Glutamatergic neuron (in vitro differentiated cells): ENCODE data around the gene EML2. TPM values are rescaled to one million over a fixed set of nuclear protein-coding genes. Genes with fewer than 3 reads are reported as not detected.

Source experiments
- DNase-seq: peaks from one replicate; pipeline ENCODE4 v3.0.0; 2022
- H3K27ac Mint-ChIP-seq: one replicate; pipeline ENCODE4 v1.8.0; 2020; ENCODE audit warnings: mild to moderate bottlenecking, mixed read lengths, inconsistent platforms; ENCODE audit not compliant: unreplicated experiment
- H3K27me3 Mint-ChIP-seq: one replicate; pipeline ENCODE4 v1.8.0; 2020; ENCODE audit warnings: mild to moderate bottlenecking, moderate library complexity, mixed read lengths, inconsistent platforms; ENCODE audit not compliant: unreplicated experiment
- H3K36me3 Mint-ChIP-seq: one replicate; pipeline ENCODE4 v1.8.0; 2020; ENCODE audit warnings: mild to moderate bottlenecking, mixed read lengths, inconsistent platforms; ENCODE audit not compliant: unreplicated experiment
- H3K4me1 Mint-ChIP-seq: one replicate; pipeline ENCODE4 v1.8.0; 2020; ENCODE audit warnings: mild to moderate bottlenecking, low read depth, mixed read lengths, inconsistent platforms; ENCODE audit not compliant: unreplicated experiment
- H3K4me3 Mint-ChIP-seq: one replicate; pipeline ENCODE4 v1.8.0; 2020; ENCODE audit warnings: mild to moderate bottlenecking, mixed read lengths, inconsistent platforms; ENCODE audit not compliant: unreplicated experiment
- H3K9me3 Mint-ChIP-seq: one replicate; pipeline ENCODE4 v1.8.0; 2020; ENCODE audit warnings: mild to moderate bottlenecking, moderate library complexity, mixed read lengths, inconsistent platforms; ENCODE audit not compliant: unreplicated experiment
- total RNA-seq: library from RNA; stranded (reverse); fragmentation: NEBNext Ultra II Directional; extraction: Animal tissue kit (Norgen Biotek cat#: 25700); gene quantifications from one replicate; pipeline ENCODE4 v1.2.1, GENCODE V29; 2021; ENCODE audit not compliant: unreplicated experiment
- TF ChIP-seq, protein P1 (sequence below): fragments of 200-600 bp; sonication (generic); IDR thresholded peaks from one replicate; pipeline ENCODE4 v1.5.0; 2021; ENCODE audit not compliant: partially characterized antibody, unreplicated experiment

EML2 gene
- total RNA-seq, 1 donor from 2014 or later: 53.2 TPM

- Mint-ChIP-seq H3K27ac (no peak overlapping the region), H3K4me1 (peaks cover 10% of the 10 kb centered on the region)
These were observed 31.7 kb upstream of the EML2 start for GRCh38 chr19:45670670-45671453.

DNA sequence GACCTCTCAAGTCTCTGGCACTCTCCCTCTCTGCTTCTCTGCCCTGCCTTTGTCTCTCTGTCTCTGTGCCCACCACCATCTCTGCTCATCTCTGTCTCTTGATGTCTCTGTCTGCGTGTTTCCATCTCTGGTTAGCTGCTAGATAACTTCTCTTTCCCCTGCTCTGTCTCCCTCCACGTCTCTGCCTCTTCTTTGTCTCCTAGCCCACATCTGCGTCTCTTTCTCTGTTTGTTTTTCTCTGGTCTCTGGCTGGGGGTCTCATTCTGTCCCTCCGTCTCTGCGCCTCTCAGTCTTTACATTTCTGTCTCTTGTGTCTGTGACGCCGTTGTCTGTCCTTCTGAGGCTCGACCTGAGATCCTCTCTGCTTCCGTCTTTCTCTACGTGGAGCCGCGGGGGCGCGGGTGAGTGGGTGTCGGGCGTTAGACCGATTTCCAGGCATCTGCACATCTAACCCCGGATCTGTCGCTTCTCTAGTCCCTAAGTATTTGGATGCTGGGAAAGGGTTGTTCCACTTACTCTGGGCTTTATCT lies 29.2 kb upstream of the EML2 start:
- no peaks in the 10 kb centered on the region for H3K36me3 Mint-ChIP-seq
- H3K27me3 Mint-ChIP-seq: peaks cover 16% of the 10 kb centered on the region
- TF ChIP-seq, protein P1, sequence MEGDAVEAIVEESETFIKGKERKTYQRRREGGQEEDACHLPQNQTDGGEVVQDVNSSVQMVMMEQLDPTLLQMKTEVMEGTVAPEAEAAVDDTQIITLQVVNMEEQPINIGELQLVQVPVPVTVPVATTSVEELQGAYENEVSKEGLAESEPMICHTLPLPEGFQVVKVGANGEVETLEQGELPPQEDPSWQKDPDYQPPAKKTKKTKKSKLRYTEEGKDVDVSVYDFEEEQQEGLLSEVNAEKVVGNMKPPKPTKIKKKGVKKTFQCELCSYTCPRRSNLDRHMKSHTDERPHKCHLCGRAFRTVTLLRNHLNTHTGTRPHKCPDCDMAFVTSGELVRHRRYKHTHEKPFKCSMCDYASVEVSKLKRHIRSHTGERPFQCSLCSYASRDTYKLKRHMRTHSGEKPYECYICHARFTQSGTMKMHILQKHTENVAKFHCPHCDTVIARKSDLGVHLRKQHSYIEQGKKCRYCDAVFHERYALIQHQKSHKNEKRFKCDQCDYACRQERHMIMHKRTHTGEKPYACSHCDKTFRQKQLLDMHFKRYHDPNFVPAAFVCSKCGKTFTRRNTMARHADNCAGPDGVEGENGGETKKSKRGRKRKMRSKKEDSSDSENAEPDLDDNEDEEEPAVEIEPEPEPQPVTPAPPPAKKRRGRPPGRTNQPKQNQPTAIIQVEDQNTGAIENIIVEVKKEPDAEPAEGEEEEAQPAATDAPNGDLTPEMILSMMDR: no peak
- peak overlapping the region; percentile 94 for H3K27ac Mint-ChIP-seq
- no peak for DNase-seq
- peak overlapping the region; percentile 99 for H3K4me3 Mint-ChIP-seq
- H3K9me3 Mint-ChIP-seq: peaks cover 9% of the 10 kb centered on the region
- H3K4me1 Mint-ChIP-seq: peaks cover 17% of the 10 kb centered on the region

More at GRCh38 chr19:45670670-45671453, 31.7 kb upstream of the EML2 start:
- Mint-ChIP-seq H3K27me3 (peaks cover 17% of the 10 kb centered on the region), H3K9me3 (peaks cover 10% of the 10 kb centered on the region), H3K36me3 (no peaks in the 10 kb centered on the region), H3K4me3 (peak overlapping the region; percentile 69)
- TF ChIP-seq, protein P1: no peak
- peak; percentile 84 for DNase-seq

DNA sequence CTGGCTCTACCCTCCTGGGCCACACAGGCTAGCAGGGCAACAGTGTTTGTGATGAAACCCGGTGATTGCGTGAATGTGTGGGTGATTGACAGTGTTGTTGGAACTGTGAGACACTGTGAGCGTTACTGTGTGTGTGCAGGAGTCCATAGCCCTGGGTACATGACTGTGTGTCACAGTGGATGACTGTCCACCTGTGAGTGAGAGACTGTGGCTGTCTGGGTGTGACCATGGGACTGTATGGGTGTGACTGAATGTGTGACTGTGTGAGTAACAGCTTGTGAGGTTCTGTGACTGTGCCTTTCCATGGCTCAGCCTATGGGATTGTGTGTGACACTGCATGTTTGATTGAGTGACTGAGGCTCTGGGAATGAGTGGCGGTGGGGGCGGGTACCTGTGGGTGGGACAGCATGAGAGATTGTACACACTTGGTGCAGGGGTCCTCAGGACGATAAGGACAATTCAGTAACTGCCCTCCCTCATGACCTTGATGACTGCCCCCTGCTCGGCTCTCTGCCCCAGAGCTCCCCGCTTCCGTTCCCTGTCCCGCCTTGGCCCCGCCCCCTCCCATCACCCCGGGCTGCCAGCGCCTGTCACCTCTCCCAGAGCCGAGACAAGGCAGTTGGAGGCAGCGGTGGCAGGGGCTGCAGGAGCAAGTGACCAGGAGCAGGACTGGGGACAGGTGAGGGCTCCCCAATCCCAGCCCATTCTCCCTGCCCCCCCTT lies 28.6 kb upstream of the EML2 start, which contains the start of gene GIPR:
Gene GIPR (plus strand): TSS at position 602 of the 722 bp plus-strand sequence. CDS start 1,300 bp downstream, outside the sequence.
- Mint-ChIP-seq H3K27ac (peak within 1 kb of the TSS; percentile 94), H3K4me3 (peak within 1 kb of the TSS; percentile 99), H3K36me3 (no peaks in the 10 kb centered on the region), H3K9me3 (peaks cover 9% of the 10 kb centered on the region), H3K27me3 (peaks cover 16% of the 10 kb centered on the region), H3K4me1 (peaks cover 17% of the 10 kb centered on the region)
- peak; percentile 85 for DNase-seq
- TF ChIP-seq, protein P1: no peak

DNA sequence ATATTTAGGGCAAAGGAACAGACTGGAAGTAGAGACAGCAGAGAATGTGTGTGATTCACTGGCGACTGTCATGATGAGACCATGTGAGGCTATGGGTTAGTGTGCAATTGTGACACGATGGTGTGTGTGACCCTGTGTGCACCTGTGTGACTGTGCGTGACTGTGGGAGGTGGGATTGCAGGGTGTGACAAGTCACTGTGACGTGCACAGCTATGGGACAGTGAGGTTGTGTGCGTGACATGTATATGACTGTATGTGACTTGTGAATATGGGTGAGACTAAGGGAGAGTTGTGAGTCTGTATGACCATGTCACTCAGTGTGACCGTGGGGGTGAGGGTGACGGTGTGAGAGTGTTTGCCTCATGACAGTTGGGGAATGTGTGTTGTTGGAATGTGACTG lies 25.4 kb upstream of the EML2 start:
- TF ChIP-seq, protein P1: no peak
- Mint-ChIP-seq H3K4me1 (peaks cover 17% of the 10 kb centered on the region), H3K27me3 (peaks cover 13% of the 10 kb centered on the region), H3K9me3 (peaks cover 7% of the 10 kb centered on the region), H3K36me3 (no peaks in the 10 kb centered on the region), H3K4me3 (peak overlapping the region; percentile 2), H3K27ac (peak overlapping the region; percentile 13)
- no peak for DNase-seq
